Transverse colon (tissue), 4 donors: ENCODE data around the gene ACTN1. TPM values are rescaled to one million over a fixed set of nuclear protein-coding genes. Genes with fewer than 3 reads are reported as not detected.

Source experiments
- DNase-seq: peaks from one replicate; pipeline ENCODE4 v3.0.0-alpha.2; 2019
- H3K27ac ChIP-seq, 4 donors: fragments of 200-600 bp; sonication (generic); 2 replicates each; pipeline ENCODE4 v1.5.1; 2016 to 2018; ENCODE audit warnings: inconsistent platforms in 4 of 4
- H3K27me3 ChIP-seq: fragments of 200-600 bp; sonication (generic); 2 replicates; pipeline ENCODE4 v1.5.1; 2017; ENCODE audit warnings: inconsistent platforms
- H3K36me3 ChIP-seq, 4 donors: fragments of 200-600 bp; sonication (generic); 2 replicates each; pipeline ENCODE4 v1.5.1; 2017 to 2019; ENCODE audit warnings: inconsistent platforms in 4 of 4
- H3K4me1 ChIP-seq, 4 donors: fragments of 200-600 bp; sonication (generic); 2 replicates each; pipeline ENCODE4 v1.5.1; 2017 to 2020; ENCODE audit warnings: inconsistent platforms in 4 of 4
- H3K4me3 ChIP-seq, 4 donors: fragments of 200-600 bp; sonication (generic); 1 replicate in 1 of 4; 2 replicates in 3 of 4; pipeline versions ENCODE4 v1.5.1 to v1.6.1; 2017 to 2019; ENCODE audit warnings: inconsistent platforms in 4 of 4
- H3K9me3 ChIP-seq, 2 donors: fragments of 200-600 bp; sonication (generic); 2 replicates each; pipeline ENCODE4 v1.5.1; 2017 to 2019; ENCODE audit warnings: inconsistent platforms in 2 of 2
- CTCF ChIP-seq, 5 experiments: fragments of 200-600 bp in 3 of 5; fragments of 450-650 bp in 2 of 5; sonication (generic) in 3 of 5; IDR thresholded peaks; 1 replicate in 2 of 5; 2 replicates in 3 of 5; pipeline ENCODE4 v1.5.1; 2016 to 2017; ENCODE audit warnings: antibody characterized with exemption in 5 of 5, inconsistent platforms in 3 of 5, mild to moderate bottlenecking in 2 of 5, moderate library complexity in 1 of 5
- EP300 ChIP-seq: sonication (generic); formaldehyde crosslinking; IDR thresholded peaks from one replicate; pipeline ENCODE4 v1.6.1; 2017; ENCODE audit warnings: antibody characterized with exemption, low read depth
- POLR2A ChIP-seq: fragments of 450-650 bp; IDR thresholded peaks from one replicate; pipeline ENCODE4 v1.6.1; 2016; ENCODE audit warnings: antibody characterized with exemption, mild to moderate bottlenecking, moderate library complexity
- POLR2AphosphoS5 ChIP-seq, 3 donors: sonication (generic); formaldehyde crosslinking; IDR thresholded peaks; one replicate each; pipeline ENCODE4 v1.6.1; 2016; ENCODE audit warnings: antibody characterized with exemption in 3 of 3
- WGBS, 2 donors: methylation state at CpG; one replicate each; pipeline ENCODE4 v1.1.5; 2018; ENCODE audit warnings: low coverage in 1 of 2; 5-methylcytosine and 5-hydroxymethylcytosine counted together
- in situ Hi-C, 4 donors: fragments of 200-750 bp; cut with MboI; loops; one replicate each; pipeline versions ENCODE4 v1.15.0 to v1.15.1; 2017; ENCODE audit warnings: low sequenced_read_pairs in 3 of 4, low pct_ligation_motif_present in 1 of 4, low pct_unique_long_range_greater_than_20kb in 1 of 4
- intact Hi-C: fragments of 100-400 bp; cut with DNase I; formaldehyde crosslinking; loops from one replicate; pipeline ENCODE4 v1.15.1; 2023; ENCODE audit warnings: low total_unique reads
- total RNA-seq, 4 donors: library from RNA; depleted of rRNA; stranded (reverse); fragments of >200 nt; gene quantifications; one replicate each; pipeline ENCODE4 v1.1.0, GENCODE V29; 2016

ACTN1 gene
- total RNA-seq, 4 donors from 2014 or later = 127 to 403 (median 197) TPM

DNA sequence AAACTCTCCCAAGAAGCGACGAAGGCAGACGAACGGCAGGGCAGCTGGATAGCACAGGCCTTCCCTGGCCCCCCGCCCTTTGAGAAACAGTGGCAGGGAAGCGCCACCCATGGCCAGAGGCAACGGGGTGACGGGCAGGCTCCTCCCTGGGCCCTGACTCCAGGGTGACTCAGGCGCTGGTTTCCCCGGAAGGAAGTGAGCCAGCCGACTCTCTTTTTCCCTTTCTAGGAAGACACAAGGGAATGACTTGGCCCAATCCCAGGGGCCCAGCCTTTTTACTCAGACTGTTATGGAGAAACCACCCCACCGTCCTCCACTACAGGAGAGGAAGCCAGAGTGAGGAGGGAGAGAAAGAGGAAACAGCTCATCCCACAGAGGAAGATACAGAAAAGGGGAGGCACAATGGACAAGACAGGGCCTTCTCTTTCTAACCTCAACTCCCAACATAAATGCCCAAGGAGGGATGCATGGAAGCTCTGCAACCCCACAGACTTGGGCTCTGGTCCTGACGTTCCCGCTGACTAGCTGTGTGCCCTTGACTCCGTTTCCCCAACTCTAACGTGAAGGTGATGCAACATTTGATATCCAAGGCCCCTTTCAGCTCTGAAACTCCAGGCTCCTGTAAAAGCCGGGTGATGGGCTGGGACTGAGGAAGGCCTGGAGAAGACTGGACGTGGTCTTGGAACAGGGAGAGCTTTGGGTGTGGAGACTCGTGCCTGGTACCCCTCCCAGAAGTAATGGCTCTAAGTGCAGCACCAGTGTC lies 27.9 kb downstream of the ACTN1 start:
- Histone ChIP-seq H3K4me1 (peaks cover 67 to 95% (median 79%) of the 10 kb centered on the region in 4 donors), H3K9me3 (no peaks in the 10 kb centered on the region), H3K36me3 (no peaks in the 10 kb centered on the region), H3K4me3 (no peak overlapping the region), H3K27ac (peak overlapping the region; percentile 93 to 99 (median 96)), H3K27me3 (no peaks in the 10 kb centered on the region)
- in situ Hi-C loops (no loop called here), intact Hi-C loops (no loop called here)
- peak; percentile 41 to 70 (median 58) for TF ChIP-seq POLR2AphosphoS5 (IDR thresholded peaks at IDR 0.05)
- TF ChIP-seq EP300 = no peak
- WGBS, 2 donors = 56% methylated on average over 19 of the region's 19 CpGs; no CpG with 5 or more reads in 1 of the 2 donors
- DNase-seq = peak; percentile 86

- intact Hi-C loops = no loop called here
- WGBS, 2 donors = 71 to 82% methylated on average over 4 to 5 of the region's 5 CpGs
Measured at GRCh38 chr14:68950111-68950510, 29.0 kb downstream of the ACTN1 start.

GRCh38 chr14:68949601-68949965 lies 29.5 kb downstream of the ACTN1 start:
- H3K36me3 ChIP-seq = no peaks in the 10 kb centered on the region
- intact Hi-C loops (no loop called here), in situ Hi-C loops (no loop called here)
- peaks cover 64 to 95% (median 79%) of the 10 kb centered on the region in 4 donors for H3K4me1 ChIP-seq
- H3K9me3 ChIP-seq = no peaks in the 10 kb centered on the region
- peak overlapping the region; percentile 93 to 99 (median 96) for H3K27ac ChIP-seq
- 51 to 65% methylated on average over 2 of the region's 2 CpGs for WGBS, 2 donors
- no peaks in the 10 kb centered on the region for H3K27me3 ChIP-seq
- DNase-seq = no peak
- TF ChIP-seq POLR2AphosphoS5 (IDR thresholded peaks at IDR 0.05) (no peak), POLR2A (no peak)
- H3K4me3 ChIP-seq = no peak overlapping the region

More at GRCh38 chr14:68950111-68950510, 29.0 kb downstream of the ACTN1 start:
- in situ Hi-C loops = no loop called here
- DNase-seq = no peak
- Histone ChIP-seq H3K27me3 (no peaks in the 10 kb centered on the region), H3K27ac (peak overlapping the region; percentile 93 to 99 (median 96)), H3K9me3 (no peaks in the 10 kb centered on the region), H3K4me1 (peaks cover 67 to 95% (median 79%) of the 10 kb centered on the region in 4 donors), H3K36me3 (no peaks in the 10 kb centered on the region), H3K4me3 (no peak overlapping the region)
- no peak for TF ChIP-seq POLR2AphosphoS5 (IDR thresholded peaks at IDR 0.05)
- no peak for TF ChIP-seq CTCF (IDR thresholded peaks at IDR 0.05)
- no peak for TF ChIP-seq POLR2A

GRCh38 chr14:68948686-68949600 lies 30.2 kb downstream of the ACTN1 start:
- no peak overlapping the region for H3K4me3 ChIP-seq
- H3K27me3 ChIP-seq = no peaks in the 10 kb centered on the region
- DNase-seq = no peak
- H3K36me3 ChIP-seq = no peaks in the 10 kb centered on the region
- TF ChIP-seq EP300 = no peak
- peak in 1 of 3 donors; percentile 19 for TF ChIP-seq POLR2AphosphoS5 (IDR thresholded peaks at IDR 0.05)
- H3K27ac ChIP-seq = peak overlapping the region; percentile 93 to 99 (median 96)
- WGBS, 2 donors = 20 to 49% methylated on average over 1 to 12 of the region's 12 CpGs
- H3K4me1 ChIP-seq = peaks cover 67 to 95% (median 85%) of the 10 kb centered on the region in 4 donors
- no peaks in the 10 kb centered on the region for H3K9me3 ChIP-seq
- in situ Hi-C loops (no loop called here), intact Hi-C loops (no loop called here)

DNA sequence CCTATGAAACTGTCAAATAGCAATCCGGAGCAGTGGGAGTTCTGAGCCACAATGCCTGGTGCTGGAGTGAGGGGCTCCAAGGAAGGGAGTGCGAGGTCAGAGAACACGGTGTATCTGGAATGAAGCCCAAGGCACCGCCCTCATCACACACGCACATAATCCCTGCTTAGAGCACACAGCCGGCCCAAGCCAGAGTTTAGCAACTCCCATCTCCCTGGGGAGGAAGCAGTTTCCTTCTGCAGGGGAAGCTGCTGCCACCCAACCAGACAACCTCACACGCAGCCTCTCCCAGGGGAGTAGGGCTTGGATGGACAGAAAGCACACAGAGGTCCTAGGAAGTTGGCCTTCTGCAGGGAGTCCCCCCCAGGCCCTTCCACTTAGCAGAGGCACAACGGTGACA lies 31.3 kb downstream of the ACTN1 start:
- peak; percentile 87 for DNase-seq
- Histone ChIP-seq H3K4me3 (peak overlapping the region in 1 of 4 donors; percentile 9), H3K36me3 (no peaks in the 10 kb centered on the region), H3K27ac (peak overlapping the region; percentile 93 to 99 (median 96)), H3K9me3 (no peaks in the 10 kb centered on the region), H3K4me1 (peaks cover 71 to 94% (median 89%) of the 10 kb centered on the region in 4 donors), H3K27me3 (no peaks in the 10 kb centered on the region)
- intact Hi-C loops = no loop called here
- in situ Hi-C loops = no loop called here
- WGBS, 2 donors = 9% methylated on average over 8 of the region's 8 CpGs; no CpG with 5 or more reads in 1 of the 2 donors
- TF ChIP-seq POLR2AphosphoS5 (IDR thresholded peaks at IDR 0.05) (peak; percentile 64 to 90 (median 65)), POLR2A (peak; percentile 65), EP300 (peak; percentile 85), CTCF (IDR thresholded peaks at IDR 0.05) (no peak)
